Cerebellar cortex (tissue), 1 donor: ENCODE results near the gene CPOX.
"Not testable (repeated sequence)": the region's sequence is repeated elsewhere in the genome, so short reads cannot be mapped to it uniquely, and the experiment has no call there.

Experiments
- DNase-seq: peaks from one replicate; pipeline ENCODE4 v3.0.0-alpha.2; 2015; ENCODE audit warnings: low spot score

CPOX gene

GRCh38 chr3:98561727-98562521 is 31.5 kb downstream of the CPOX start:
- DNase-seq: no peak

DNA sequence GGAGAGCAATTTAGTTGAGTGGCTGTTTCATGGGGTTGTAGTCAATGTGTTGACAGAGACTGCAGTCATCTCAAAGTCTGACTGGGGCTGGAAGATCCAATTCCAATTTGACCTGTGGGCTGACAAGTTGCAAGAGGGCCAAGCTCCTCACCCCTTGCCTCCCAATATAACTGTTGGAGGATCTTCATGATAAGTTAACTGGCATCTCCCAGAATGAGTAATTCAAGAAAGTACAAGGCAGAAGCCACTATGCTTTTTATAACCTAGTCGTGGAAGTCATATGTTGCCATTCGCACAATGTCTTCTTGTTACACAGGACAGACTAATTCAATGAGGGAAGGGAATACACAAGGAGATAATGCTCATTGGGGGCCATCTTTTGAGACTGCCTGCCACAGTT is 32.5 kb downstream of the CPOX start:
- no peak for DNase-seq

DNA sequence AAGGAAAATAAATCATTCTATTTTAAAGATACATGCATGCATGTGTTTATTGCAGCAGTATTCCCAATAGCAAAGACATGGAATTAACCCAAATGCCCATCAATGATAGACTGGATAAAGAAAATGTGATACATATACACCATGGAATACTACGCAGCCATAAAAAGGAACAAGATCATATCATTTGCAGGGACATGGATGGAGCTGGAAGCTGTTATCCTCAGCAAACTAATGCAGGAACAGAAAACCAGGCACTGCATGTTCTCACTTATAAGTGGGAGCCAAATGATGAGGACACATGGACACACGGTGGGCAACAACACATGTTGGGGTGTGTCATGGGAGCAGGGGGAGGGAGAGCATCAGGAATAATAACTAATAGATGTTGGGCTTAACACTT is 33.6 kb downstream of the CPOX start:
- DNase-seq: not testable (repeated sequence)

- no peak for DNase-seq
These were observed 35.1 kb downstream of the CPOX start for GRCh38 chr3:98558100-98558827.

GRCh38 chr3:98557324-98558010 is 35.9 kb downstream of the CPOX start:
- no peak for DNase-seq

DNA sequence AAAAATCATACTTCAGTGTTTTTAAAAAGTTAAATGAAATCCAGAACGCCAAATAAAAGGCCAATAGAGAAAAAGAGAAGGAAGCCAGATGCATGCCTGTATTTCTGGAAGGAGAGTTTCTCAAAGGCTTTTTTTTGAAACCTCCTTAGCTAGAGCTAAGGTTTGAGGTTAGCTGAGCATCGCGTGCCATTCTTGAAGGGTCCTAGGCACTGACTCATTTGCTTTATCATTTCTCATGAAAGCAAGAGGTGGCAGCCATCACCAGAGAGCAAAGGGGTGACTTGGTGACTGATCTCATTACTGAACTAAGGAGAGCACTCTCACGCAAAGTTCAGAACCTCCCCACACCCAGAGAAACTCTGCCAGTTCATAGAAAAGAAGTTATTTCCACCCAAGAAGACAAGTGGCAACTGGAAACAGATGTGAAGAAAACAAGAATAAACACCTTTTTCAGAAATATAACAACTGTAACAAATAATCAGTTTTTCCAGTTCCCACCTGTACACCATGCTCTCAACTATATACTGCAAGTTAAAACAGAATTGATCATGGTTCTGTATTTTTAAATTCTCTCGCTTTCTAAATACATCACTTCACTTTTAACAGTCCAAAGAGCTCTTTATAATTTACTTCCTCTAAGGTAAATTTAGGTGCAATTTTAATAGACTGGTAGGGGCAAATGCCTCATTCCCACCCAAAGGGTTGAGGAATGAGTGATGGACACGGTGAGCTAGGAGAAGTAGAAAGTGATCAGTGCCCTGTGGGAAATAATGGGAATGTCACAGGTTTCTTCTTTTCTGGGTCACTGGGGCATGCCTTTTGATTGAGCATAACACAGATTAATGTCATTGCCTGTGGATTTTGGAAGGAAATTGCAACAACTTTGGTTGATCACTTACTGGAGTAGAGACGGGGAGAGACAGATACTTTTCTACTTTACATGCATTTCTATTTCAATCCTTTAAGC is 37.0 kb downstream of the CPOX start:
- no peak for DNase-seq

- DNase-seq: no peak
These were observed 38.4 kb downstream of the CPOX start for GRCh38 chr3:98555025-98555379.

DNA sequence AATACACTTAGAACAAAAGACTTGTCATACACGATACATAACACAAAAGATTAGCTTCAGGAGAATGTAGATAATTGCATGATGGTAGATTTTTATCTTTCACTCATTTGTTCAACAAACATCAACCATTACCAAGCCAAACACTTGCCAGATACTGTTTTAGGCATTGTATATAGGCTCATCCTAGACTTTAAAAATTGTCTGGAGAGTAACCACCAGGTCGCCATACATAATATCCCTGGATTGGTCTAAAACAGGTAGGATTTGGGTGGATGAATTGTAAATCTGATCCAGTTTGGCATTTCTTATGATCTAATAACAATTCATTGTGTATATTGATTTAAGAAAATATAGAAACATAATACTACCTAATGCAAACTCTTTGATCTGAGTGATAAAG is 38.8 kb downstream of the CPOX start:
- no peak for DNase-seq

GRCh38 chr3:98553753-98554152 is 39.7 kb downstream of the CPOX start:
- DNase-seq: no peak

DNA sequence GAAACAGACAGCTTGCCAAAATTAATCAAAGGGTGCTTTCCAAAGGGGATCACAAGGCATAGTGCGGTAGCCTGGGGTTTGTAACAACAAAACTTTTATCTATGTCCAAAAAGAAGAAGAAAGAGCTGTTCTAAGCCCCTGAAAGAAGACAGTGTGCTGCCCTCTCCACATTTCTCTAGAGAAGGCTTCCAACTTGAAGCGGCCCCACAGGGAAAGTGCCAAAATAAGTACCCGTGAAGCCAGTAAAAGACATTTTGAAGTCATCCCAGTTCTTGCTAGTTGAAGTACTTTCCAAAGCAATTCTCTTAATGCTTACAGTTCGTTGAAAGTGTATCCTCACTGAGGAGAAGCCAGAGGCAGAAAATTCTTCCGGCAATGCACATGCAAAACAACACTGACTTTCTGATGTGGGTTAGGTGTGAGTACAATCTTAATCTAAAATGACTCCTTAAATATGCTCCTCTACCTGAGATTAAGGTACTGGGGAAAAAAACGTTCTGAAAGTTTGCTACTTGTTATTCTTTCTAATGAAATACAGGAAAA is 40.3 kb downstream of the CPOX start:
- no peak for DNase-seq

GRCh38 chr3:98552232-98553020 is 41.0 kb downstream of the CPOX start:
- DNase-seq: no peak

DNA sequence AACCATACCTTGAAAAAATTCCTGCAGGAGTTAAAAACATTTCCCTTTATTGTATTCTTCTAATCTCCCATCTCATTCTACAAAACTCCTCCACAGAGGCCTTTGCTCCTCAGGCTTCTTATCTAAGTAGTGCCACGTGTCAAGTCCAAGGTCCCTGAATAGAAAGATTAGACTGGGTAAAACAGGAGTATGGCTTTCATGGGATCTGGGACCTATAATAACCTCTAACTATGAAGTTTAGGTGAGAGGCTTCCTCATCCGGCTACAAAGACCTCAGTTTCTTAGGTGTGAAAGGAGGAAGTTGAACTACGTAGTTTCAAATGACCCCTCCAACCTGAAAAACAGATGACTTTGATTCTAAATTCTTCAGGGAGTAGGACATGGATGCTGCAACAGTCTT is 41.7 kb downstream of the CPOX start:
- no peak for DNase-seq

- no peak for DNase-seq
These were observed 42.2 kb downstream of the CPOX start for GRCh38 chr3:98551236-98551635.

DNA sequence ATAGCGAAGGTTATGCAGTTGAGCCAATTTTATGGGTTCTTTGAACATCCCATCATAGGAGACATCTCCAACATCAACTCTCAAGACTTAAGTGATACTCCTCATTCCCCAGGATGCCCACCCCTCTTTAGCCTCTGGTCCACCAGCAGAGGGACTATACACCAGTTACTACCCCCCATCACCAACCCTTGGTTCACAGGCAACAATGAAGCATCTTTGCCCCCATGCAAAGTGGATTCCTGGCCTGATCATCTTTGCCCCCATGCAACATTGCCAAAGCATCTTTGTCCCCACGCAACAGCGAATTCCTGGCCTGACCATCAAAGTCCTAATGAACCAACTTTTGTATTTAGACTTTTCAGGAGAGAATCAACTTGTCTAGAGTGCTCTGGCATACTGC is 42.6 kb downstream of the CPOX start:
- no peak for DNase-seq

DNA sequence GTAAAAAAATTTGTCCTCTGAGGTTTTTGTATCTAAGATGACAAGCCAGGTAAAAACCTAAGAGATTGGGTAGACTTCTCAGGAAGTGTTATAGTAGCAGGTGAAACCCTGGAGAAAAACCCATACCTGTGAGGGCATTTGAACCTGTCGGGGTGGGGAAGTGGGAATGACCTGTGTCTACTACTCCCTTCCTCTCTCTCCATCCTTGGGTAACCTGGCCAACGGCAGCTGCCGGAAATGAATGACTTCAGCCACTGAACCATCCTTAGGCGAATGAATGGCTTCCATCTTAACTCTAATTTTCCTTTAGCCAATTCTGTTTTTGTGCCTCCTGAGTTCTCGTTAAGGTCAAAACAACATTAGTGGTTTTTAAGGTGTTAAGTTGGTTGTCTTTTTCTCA is 44.9 kb downstream of the CPOX start:
- no peak for DNase-seq

DNA sequence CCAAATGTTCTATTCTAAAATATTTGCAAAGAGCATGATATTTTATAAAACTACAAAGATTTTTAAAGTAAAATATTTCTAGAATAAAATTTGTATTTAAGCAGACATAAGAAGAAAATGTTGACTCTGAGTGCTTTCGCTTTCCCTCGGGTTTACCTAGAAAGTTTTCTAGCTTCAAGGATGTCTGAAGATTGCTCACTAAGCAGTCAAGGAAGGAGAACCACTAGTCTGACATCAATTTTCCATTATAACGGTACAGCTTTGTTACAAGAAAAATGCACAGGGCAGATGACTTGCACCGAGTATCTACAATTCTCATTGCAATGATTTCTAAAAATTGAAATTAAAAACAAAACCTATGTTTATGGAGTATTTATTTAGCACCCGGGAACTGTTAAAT is 47.5 kb downstream of the CPOX start:
- DNase-seq: no peak

DNA sequence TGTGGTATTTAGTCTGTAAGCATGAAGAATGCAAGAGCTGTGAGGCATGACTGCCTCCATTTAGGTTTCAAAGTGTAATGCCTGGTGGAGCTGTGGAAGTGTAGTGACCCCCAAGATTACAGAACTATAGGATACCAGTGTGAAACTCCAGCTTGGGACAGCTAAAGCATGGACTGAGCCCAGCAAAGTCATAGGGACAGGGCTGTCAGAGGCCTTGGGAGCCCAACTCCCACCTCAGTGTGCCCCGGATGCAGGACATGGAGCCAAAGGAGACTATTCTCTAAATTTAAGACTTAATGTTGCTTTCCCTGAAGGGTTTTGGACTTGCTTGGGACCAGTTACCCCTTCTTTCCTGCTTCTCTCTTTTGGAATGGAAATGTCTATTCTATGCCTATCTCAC is 50.8 kb downstream of the CPOX start:
- DNase-seq: no peak

DNA sequence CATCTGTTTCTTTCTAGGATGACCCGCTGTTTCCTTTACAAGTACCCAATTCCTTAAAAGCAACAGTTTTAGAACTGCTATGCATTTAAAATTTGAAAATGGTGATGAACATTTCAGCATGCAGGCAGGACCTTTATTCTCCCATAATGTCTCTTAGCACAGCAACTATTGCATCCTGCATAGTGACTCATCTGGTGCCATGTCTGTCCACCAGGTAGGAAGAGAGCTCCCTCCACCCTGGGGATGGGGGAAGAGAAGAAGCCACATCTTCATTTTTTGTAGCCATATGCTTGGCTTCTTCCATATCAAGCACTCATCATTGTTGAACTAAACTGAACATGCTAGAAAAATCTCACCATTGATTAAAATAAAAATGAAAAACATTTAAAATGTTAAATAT is 51.7 kb downstream of the CPOX start:
- no peak for DNase-seq

DNA sequence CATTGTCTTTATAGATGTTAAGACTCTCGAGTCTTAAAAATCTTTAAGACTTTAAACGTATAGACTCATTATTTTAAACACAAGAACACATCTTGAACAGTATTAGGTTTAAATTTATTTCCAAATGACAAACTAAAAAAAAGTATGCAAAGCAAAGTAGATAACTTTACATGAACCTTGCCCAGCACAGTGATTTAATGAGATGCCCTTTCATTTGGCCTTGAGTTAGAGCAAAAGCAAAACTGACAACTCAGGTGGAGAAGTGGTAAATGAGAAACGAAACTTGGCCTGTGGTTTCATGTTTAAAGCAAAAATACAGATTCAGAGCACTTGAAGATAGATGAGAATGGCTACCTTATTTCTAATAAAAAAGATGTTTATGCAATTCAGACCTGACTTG is 53.1 kb downstream of the CPOX start:
- no peak for DNase-seq

DNA sequence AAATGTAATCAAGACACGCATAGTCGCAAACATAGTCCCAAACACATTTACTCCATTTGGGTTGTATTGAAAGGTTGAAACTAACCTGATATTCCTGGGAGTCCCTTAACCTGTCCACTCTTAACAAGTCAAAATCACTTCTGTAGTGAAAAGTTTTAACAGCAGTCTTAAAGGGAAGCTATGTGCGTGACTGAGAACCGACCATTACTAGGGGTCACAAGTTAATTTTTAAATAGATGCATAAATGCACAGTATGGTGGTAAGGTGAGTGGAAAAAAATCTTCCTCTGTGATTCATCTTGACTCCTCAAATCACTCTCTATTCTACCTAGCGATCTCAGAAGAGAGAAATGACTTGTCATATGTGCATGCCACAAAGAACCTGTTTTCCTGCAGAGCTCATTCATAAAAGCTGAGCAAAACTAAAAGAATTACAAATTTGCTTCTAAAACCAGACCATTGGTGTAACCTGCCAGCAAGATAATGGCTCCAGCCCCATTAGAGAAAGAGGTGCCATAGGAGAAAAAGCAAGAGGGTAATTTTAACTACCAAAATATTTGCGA is 56.9 kb downstream of the CPOX start:
- DNase-seq: no peak

DNA sequence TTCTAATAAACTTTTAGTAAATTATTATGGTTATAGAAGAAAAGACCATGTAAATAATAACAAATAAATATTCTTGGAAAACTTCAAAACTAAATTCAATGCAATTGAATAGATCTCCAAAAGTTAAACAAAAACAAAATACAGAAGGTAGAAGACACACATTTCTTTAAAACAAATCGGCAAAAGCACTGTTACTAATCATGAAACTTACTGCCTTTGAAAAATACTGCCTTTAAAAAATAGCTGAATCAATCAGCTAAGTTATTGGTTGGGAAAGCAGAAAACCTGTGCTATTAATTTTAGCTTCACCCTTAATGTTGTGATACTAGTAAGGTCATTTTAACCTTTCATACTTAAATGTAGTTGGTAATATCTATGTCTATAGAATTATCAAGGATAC is 58.7 kb downstream of the CPOX start:
- no peak for DNase-seq
